Endodermal cell (in vitro differentiated cells): ENCODE data around the gene PRKCQ. TPM values are rescaled to one million over a fixed set of nuclear protein-coding genes. Genes with fewer than 3 reads are reported as not detected.

Experiments
- DNase-seq: peaks from one replicate; pipeline ENCODE4 v3.0.0-alpha.2; 2017
- H3K27ac ChIP-seq: 2 replicates; pipeline ENCODE4 v1.5.1; 2013; ENCODE audit warnings: mild to moderate bottlenecking, low read depth, low read length, moderate library complexity
- H3K27me3 ChIP-seq: 2 replicates; pipeline ENCODE4 v1.6.1; 2013; ENCODE audit warnings: mild to moderate bottlenecking, low read length, moderate library complexity; ENCODE audit not compliant: insufficient read depth, control insufficient read depth, poor library complexity, severe bottlenecking
- H3K36me3 ChIP-seq: 2 replicates; pipeline ENCODE4 v1.7.0; 2013; ENCODE audit warnings: mild to moderate bottlenecking, low read length, moderate library complexity; ENCODE audit not compliant: control insufficient read depth, insufficient read depth
- H3K4me1 ChIP-seq: one replicate; pipeline ENCODE4 v1.7.0; 2013; ENCODE audit warnings: low read length; ENCODE audit not compliant: control insufficient read depth, insufficient read depth
- H3K4me3 ChIP-seq: 2 replicates; pipeline ENCODE4 v1.5.1; 2013; ENCODE audit warnings: mild to moderate bottlenecking, low read length, moderate library complexity
- H3K9ac ChIP-seq: 2 replicates; pipeline ENCODE4 v1.6.1; 2013; ENCODE audit warnings: mild to moderate bottlenecking, low read length, moderate library complexity; ENCODE audit not compliant: poor library complexity, severe bottlenecking; ENCODE audit errors: extremely low read depth
- H3K9me3 ChIP-seq: 2 replicates; pipeline ENCODE4 v1.6.1; 2013; ENCODE audit warnings: mild to moderate bottlenecking, low read length, moderate library complexity; ENCODE audit not compliant: control insufficient read depth
- H3K27ac Mint-ChIP-seq: 2 replicates; pipeline ENCODE4 v1.8.0; 2020; ENCODE audit warnings: mixed read lengths
- H3K27me3 Mint-ChIP-seq: 2 replicates; pipeline ENCODE4 v1.8.0; 2021; ENCODE audit warnings: mild to moderate bottlenecking, mixed read lengths; ENCODE audit not compliant: insufficient read depth
- H3K36me3 Mint-ChIP-seq: 2 replicates; pipeline ENCODE4 v1.8.0; 2020; ENCODE audit warnings: low read depth, mixed read lengths
- H3K4me1 Mint-ChIP-seq: 2 replicates; pipeline ENCODE4 v1.8.0; 2020; ENCODE audit warnings: mixed read lengths
- H3K4me3 Mint-ChIP-seq: 2 replicates; pipeline ENCODE4 v1.8.0; 2020; ENCODE audit warnings: mild to moderate bottlenecking, moderate library complexity, mixed read lengths
- H3K9me3 Mint-ChIP-seq: 2 replicates; pipeline ENCODE4 v1.8.0; 2020; ENCODE audit warnings: mild to moderate bottlenecking, mixed read lengths
- WGBS, 2 experiments: methylation state at CpG; one replicate each; pipeline versions ENCODE4 v1.1.5 to v1.1.7; 2013; ENCODE audit warnings: missing lambda C conversion rate in 2 of 2, mixed read lengths in 1 of 2; ENCODE audit not compliant: insufficient coverage in 1 of 2, insufficient read length in 1 of 2; 5-methylcytosine and 5-hydroxymethylcytosine counted together
- total RNA-seq, 2 donors: library from RNA; stranded (reverse); fragmentation: NEBNext Ultra II Directional in 1 of 2; extraction: Animal tissue kit (Norgen Biotek cat#: 25700) in 1 of 2; gene quantifications; 2 replicates in 1 of 2; 3 replicates in 1 of 2; pipeline ENCODE4 v1.2.1, GENCODE V29; 2021
- TF ChIP-seq, protein P1 (sequence below): fragments of 200-600 bp; sonication (generic); conservative IDR thresholded peaks from 2 replicates; pipeline ENCODE4 v1.5.0; 2021; ENCODE audit warnings: antibody characterized with exemption, mild to moderate bottlenecking

The PRKCQ gene
- total RNA-seq, 2 donors from 2014 or later = 24.3 to 29.1 TPM

DNA sequence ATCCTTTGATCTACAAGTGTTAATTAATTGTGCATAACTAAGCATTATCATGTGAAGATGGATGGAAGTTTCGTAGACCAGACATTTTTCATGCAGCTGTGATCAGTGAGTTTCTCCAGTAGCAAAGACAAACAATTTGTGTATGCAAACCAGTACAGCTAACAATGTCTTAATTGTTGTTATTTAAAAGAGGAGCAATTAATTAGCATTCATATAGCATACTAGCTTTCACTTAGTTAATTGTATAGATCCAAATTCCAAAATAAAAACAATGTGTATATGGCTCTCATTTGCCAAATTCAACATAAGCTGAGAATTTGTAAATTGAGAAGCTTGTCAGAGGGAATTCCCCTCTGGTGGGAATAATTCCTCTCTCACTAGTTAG lies 22.6 kb upstream of the PRKCQ start:
- Mint-ChIP-seq H3K9me3 (peaks cover 4% of the 10 kb centered on the region), H3K27ac (no peak overlapping the region), H3K36me3 (peaks cover 2% of the 10 kb centered on the region), H3K27me3 (no peaks in the 10 kb centered on the region), H3K4me3 (no peak overlapping the region), H3K4me1 (peaks cover 17% of the 10 kb centered on the region)
- Histone ChIP-seq H3K27me3 (no peaks in the 10 kb centered on the region), H3K27ac (no peak overlapping the region), H3K36me3 (no peaks in the 10 kb centered on the region), H3K9me3 (peaks cover 8% of the 10 kb centered on the region), H3K4me3 (no peak overlapping the region), H3K4me1 (peaks cover 13% of the 10 kb centered on the region), H3K9ac (no peak overlapping the region)
- TF ChIP-seq, protein P1, sequence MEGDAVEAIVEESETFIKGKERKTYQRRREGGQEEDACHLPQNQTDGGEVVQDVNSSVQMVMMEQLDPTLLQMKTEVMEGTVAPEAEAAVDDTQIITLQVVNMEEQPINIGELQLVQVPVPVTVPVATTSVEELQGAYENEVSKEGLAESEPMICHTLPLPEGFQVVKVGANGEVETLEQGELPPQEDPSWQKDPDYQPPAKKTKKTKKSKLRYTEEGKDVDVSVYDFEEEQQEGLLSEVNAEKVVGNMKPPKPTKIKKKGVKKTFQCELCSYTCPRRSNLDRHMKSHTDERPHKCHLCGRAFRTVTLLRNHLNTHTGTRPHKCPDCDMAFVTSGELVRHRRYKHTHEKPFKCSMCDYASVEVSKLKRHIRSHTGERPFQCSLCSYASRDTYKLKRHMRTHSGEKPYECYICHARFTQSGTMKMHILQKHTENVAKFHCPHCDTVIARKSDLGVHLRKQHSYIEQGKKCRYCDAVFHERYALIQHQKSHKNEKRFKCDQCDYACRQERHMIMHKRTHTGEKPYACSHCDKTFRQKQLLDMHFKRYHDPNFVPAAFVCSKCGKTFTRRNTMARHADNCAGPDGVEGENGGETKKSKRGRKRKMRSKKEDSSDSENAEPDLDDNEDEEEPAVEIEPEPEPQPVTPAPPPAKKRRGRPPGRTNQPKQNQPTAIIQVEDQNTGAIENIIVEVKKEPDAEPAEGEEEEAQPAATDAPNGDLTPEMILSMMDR = no peak
- no peak for DNase-seq
- WGBS, 2 experiments = 93 to 100% methylated on average over 1 of the region's 1 CpG

- TF ChIP-seq, protein P1 = no peak
- peaks cover 13% of the 10 kb centered on the region for H3K4me1 ChIP-seq
- H3K9ac ChIP-seq = no peak overlapping the region
- DNase-seq = no peak
- H3K27ac ChIP-seq = no peak overlapping the region
- H3K4me3 ChIP-seq = no peak overlapping the region
- no peaks in the 10 kb centered on the region for H3K27me3 ChIP-seq
- no peaks in the 10 kb centered on the region for H3K36me3 ChIP-seq
- peaks cover 8% of the 10 kb centered on the region for H3K9me3 ChIP-seq
- peaks cover 4% of the 10 kb centered on the region for H3K9me3 Mint-ChIP-seq
- H3K27ac Mint-ChIP-seq = no peak overlapping the region
- peaks cover 17% of the 10 kb centered on the region for H3K4me1 Mint-ChIP-seq
- no peaks in the 10 kb centered on the region for H3K27me3 Mint-ChIP-seq
- no peak overlapping the region for H3K4me3 Mint-ChIP-seq
- 85 to 86% methylated on average over 1 to 2 of the region's 2 CpGs for WGBS, 2 experiments
- H3K36me3 Mint-ChIP-seq = peaks cover 2% of the 10 kb centered on the region
These were observed 22.1 kb upstream of the PRKCQ start for GRCh38 chr10:6602026-6602699.

GRCh38 chr10:6601246-6601805 lies 21.2 kb upstream of the PRKCQ start:
- whole genome bisulfite sequencing, 2 experiments = 92 to 95% methylated on average over 8 to 9 of the region's 9 CpGs
- Histone ChIP-seq H3K27ac (no peak overlapping the region), H3K9me3 (peaks cover 8% of the 10 kb centered on the region), H3K9ac (no peak overlapping the region), H3K4me3 (no peak overlapping the region), H3K4me1 (peaks cover 13% of the 10 kb centered on the region), H3K27me3 (no peaks in the 10 kb centered on the region), H3K36me3 (no peaks in the 10 kb centered on the region)
- no peaks in the 10 kb centered on the region for H3K27me3 Mint-ChIP-seq
- no peak for DNase-seq
- peaks cover 4% of the 10 kb centered on the region for H3K9me3 Mint-ChIP-seq
- no peak overlapping the region for H3K27ac Mint-ChIP-seq
- H3K36me3 Mint-ChIP-seq = peaks cover 2% of the 10 kb centered on the region
- peaks cover 17% of the 10 kb centered on the region for H3K4me1 Mint-ChIP-seq
- TF ChIP-seq, protein P1 = no peak
- no peak overlapping the region for H3K4me3 Mint-ChIP-seq
